Measurements from ENCODE around the gene NID2.

DNA sequence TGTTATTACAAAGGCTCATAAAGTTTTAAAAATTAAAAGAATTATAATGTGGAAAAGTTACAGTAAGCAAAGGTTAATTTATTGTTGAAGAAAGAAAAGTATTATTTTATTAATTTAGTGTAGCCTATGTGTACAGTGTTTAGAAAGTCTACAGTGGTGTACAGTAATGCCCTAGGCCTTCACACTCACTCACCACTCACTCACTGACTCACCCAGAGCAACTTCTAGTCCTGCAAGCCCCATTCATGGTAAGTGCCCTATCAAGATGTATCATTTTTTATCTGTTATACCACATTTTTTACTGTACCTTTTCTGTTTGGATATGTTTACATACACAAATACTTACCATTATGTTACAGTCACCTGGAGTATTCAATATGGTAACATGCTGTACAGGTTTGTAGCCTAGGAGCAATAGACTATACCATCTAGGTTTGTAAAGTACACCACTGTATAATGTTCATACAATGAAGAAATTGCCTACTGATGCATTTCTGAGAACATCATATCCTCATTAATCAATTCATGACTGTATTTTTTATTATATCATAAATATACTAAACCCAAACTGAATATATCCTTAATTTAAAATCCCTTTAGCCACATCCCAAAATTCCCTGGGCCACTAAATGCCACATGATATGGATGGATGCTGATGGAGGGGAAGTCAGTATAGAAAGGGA is 43.6 kb upstream of the NID2 start:
- TF ChIP-seq RCOR1 (IDR thresholded peaks at IDR 0.05; ENCODE audit: borderline replicate concordance in 1 of 2, low read depth in 2 of 2, low read length in 2 of 2), result no peak
- TF ChIP-seq NRF1 (conservative IDR thresholded peaks at IDR 0.05 in 1 of 2, IDR thresholded peaks at IDR 0.05 in 1 of 2), result no peak
- TF ChIP-seq, protein P1, sequence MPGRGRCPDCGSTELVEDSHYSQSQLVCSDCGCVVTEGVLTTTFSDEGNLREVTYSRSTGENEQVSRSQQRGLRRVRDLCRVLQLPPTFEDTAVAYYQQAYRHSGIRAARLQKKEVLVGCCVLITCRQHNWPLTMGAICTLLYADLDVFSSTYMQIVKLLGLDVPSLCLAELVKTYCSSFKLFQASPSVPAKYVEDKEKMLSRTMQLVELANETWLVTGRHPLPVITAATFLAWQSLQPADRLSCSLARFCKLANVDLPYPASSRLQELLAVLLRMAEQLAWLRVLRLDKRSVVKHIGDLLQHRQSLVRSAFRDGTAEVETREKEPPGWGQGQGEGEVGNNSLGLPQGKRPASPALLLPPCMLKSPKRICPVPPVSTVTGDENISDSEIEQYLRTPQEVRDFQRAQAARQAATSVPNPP (IDR thresholded peaks at IDR 0.05; ENCODE audit: borderline replicate concordance, insufficient read depth, insufficient read length), result no peak
- TF ChIP-seq, protein P2, sequence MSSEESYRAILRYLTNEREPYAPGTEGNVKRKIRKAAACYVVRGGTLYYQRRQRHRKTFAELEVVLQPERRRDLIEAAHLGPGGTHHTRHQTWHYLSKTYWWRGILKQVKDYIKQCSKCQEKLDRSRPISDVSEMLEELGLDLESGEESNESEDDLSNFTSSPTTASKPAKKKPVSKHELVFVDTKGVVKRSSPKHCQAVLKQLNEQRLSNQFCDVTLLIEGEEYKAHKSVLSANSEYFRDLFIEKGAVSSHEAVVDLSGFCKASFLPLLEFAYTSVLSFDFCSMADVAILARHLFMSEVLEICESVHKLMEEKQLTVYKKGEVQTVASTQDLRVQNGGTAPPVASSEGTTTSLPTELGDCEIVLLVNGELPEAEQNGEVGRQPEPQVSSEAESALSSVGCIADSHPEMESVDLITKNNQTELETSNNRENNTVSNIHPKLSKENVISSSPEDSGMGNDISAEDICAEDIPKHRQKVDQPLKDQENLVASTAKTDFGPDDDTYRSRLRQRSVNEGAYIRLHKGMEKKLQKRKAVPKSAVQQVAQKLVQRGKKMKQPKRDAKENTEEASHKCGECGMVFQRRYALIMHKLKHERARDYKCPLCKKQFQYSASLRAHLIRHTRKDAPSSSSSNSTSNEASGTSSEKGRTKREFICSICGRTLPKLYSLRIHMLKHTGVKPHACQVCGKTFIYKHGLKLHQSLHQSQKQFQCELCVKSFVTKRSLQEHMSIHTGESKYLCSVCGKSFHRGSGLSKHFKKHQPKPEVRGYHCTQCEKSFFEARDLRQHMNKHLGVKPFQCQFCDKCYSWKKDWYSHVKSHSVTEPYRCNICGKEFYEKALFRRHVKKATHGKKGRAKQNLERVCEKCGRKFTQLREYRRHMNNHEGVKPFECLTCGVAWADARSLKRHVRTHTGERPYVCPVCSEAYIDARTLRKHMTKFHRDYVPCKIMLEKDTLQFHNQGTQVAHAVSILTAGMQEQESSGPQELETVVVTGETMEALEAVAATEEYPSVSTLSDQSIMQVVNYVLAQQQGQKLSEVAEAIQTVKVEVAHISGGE (CRISPR knock-in tag; IDR thresholded peaks at IDR 0.05), result no peak
- TF ChIP-seq, protein P3, sequence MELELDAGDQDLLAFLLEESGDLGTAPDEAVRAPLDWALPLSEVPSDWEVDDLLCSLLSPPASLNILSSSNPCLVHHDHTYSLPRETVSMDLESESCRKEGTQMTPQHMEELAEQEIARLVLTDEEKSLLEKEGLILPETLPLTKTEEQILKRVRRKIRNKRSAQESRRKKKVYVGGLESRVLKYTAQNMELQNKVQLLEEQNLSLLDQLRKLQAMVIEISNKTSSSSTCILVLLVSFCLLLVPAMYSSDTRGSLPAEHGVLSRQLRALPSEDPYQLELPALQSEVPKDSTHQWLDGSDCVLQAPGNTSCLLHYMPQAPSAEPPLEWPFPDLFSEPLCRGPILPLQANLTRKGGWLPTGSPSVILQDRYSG (tag; conservative IDR thresholded peaks at IDR 0.05; ENCODE audit: low read depth), result no peak
- no peak for TF ChIP-seq HDAC1 (IDR thresholded peaks at IDR 0.05)
- TF ChIP-seq CTCF (IDR thresholded peaks at IDR 0.05 in 2 of 3, conservative IDR thresholded peaks at IDR 0.05 in 1 of 3; ENCODE audit: insufficient read depth in 2 of 3, low read depth in 1 of 3, low read length in 3 of 3), result no peak
- TF ChIP-seq, protein P4, sequence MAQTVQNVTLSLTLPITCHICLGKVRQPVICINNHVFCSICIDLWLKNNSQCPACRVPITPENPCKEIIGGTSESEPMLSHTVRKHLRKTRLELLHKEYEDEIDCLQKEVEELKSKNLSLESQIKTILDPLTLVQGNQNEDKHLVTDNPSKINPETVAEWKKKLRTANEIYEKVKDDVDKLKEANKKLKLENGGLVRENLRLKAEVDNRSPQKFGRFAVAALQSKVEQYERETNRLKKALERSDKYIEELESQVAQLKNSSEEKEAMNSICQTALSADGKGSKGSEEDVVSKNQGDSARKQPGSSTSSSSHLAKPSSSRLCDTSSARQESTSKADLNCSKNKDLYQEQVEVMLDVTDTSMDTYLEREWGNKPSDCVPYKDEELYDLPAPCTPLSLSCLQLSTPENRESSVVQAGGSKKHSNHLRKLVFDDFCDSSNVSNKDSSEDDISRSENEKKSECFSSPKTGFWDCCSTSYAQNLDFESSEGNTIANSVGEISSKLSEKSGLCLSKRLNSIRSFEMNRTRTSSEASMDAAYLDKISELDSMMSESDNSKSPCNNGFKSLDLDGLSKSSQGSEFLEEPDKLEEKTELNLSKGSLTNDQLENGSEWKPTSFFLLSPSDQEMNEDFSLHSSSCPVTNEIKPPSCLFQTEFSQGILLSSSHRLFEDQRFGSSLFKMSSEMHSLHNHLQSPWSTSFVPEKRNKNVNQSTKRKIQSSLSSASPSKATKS (CRISPR knock-in tag; IDR thresholded peaks at IDR 0.05), result no peak
- no peak for TF ChIP-seq MYC (IDR thresholded peaks at IDR 0.05; ENCODE audit: low read depth, low read length)
- no peak for TF ChIP-seq MYC (CRISPR knock-in tag; IDR thresholded peaks at IDR 0.05; ENCODE audit: borderline replicate concordance, low read depth)

Data from K562 (cell line).